ENCODE results near the gene RREB1. TPM values are rescaled to one million over a fixed set of nuclear protein-coding genes. Genes with fewer than 3 reads are reported as not detected.

The RREB1 gene
- total and polyA plus RNA-seq, 2 donors (not counting 3 experiments of a cell fraction or from before 2014, with no cell fraction given): 3.7 to 33.0 TPM

- H4K20me1 ChIP-seq (replicated peaks; ENCODE audit: control insufficient read depth, extremely low read depth, insufficient read depth, low read length): peaks cover 2% of the 10 kb centered on the region
- no peaks in the 10 kb centered on the region for H3K27me3 ChIP-seq (ENCODE audit: control insufficient read depth in 2 of 2, insufficient read depth in 2 of 2, low read length in 2 of 2)
- ChIA-PET CTCF (interaction anchor here (0.6 to 1.8 kb wide), 8 partner anchors 8 to 469 kb away, joined by 3 to 8 read pairs (median 4); no protein-coding TSS in a partner anchor), POLR2A (interaction anchor here (0.6 to 1.6 kb wide), 3 partner anchors 14 to 103 kb away, joined by 3 read pairs; partner anchors contain the start of gene RREB1)
- H3K9me1 ChIP-seq (replicated peaks; ENCODE audit: control insufficient read depth, extremely low read depth, insufficient read depth, low read length): no peaks in the 10 kb centered on the region
- peak overlapping the region; percentile 3 for H3K4me2 ChIP-seq (ENCODE audit: insufficient read depth, low read length)
- peaks cover 83% of the 10 kb centered on the region for H3K79me2 ChIP-seq (ENCODE audit: control insufficient read depth, insufficient read depth, low read length)
- TF ChIP-seq MYC (IDR thresholded peaks at IDR 0.05; ENCODE audit: low read depth, low read length): no peak
- no peak for TF ChIP-seq FOS (IDR thresholded peaks at IDR 0.05; ENCODE audit: borderline replicate concordance, insufficient read depth, low read length)
- TF ChIP-seq POLR2A (IDR thresholded peaks at IDR 0.05; ENCODE audit: low read depth, low read length): no peak
- TF ChIP-seq MAX (IDR thresholded peaks at IDR 0.05; ENCODE audit: insufficient read depth, insufficient read length): no peak
- no peak for TF ChIP-seq GATA2 (IDR thresholded peaks at IDR 0.05; ENCODE audit: insufficient read depth, insufficient read length, low read depth, low read length)
- dilution Hi-C loops (cut with MboI; ENCODE audit: extremely low pct_ligation_motif_present, low sequenced_read_pairs) (no loop called here), intact Hi-C loops (cut with micrococcal nuclease) (no loop called here)
- H3K9ac ChIP-seq (replicated peaks; ENCODE audit: extremely low read depth, insufficient read depth, low read length): no peak overlapping the region
- H3K36me3 ChIP-seq (ENCODE audit: control insufficient read depth in 2 of 2, extremely low read depth in 1 of 2, insufficient read depth in 2 of 2, low read length in 2 of 2): no peaks in the 10 kb centered on the region
- BruUV-seq (replicated peaks): no TSS peak
- H3K4me3 ChIP-seq (replicated peaks in 1 of 3; ENCODE audit: insufficient read depth in 1 of 3, low read depth in 1 of 3, low read length in 3 of 3): no peak overlapping the region
- H2AFZ ChIP-seq (ENCODE audit: low read depth, low read length): peak overlapping the region; percentile 1
- H3K4me1 ChIP-seq (ENCODE audit: control insufficient read depth, extremely low read depth, insufficient read depth, low read length): peaks cover 17% of the 10 kb centered on the region
- DNase-seq (ENCODE audit: low read depth, low spot score) (peak; percentile 64), FAIRE-seq (peak; percentile 73)
- no peaks in the 10 kb centered on the region for H3K9me3 ChIP-seq (replicated peaks; ENCODE audit: control insufficient read depth, insufficient read depth, low read length)
- no peak overlapping the region for H3K27ac ChIP-seq (ENCODE audit: insufficient read depth, low read depth, low read length)
Observed at GRCh38 chr6:7145885-7146828, 38.4 kb downstream of the RREB1 start.

Data from endothelial cell of umbilical vein (primary cell).